HUES48 (cell line): ENCODE measurements around the gene HEXIM1.

Experiments
- H3K27ac ChIP-seq: one replicate; pipeline ENCODE4 v1.7.0; 2013; ENCODE audit warnings: low read depth, low read length, inconsistent platforms
- H3K27me3 ChIP-seq: 2 replicates; pipeline ENCODE4 v1.6.1; 2013; ENCODE audit warnings: mild to moderate bottlenecking, low read length; ENCODE audit not compliant: control insufficient read depth, insufficient read depth
- H3K36me3 ChIP-seq: 2 replicates; pipeline ENCODE4 v1.6.1; 2013; ENCODE audit warnings: low read length; ENCODE audit not compliant: control insufficient read depth, insufficient read depth
- H3K4me1 ChIP-seq: 2 replicates; pipeline ENCODE4 v1.6.1; 2013; ENCODE audit warnings: mild to moderate bottlenecking, low read length; ENCODE audit not compliant: control insufficient read depth, insufficient read depth
- H3K4me3 ChIP-seq: 2 replicates; pipeline ENCODE4 v1.5.1; 2013; ENCODE audit warnings: mild to moderate bottlenecking, low read depth, low read length
- H3K9ac ChIP-seq: 2 replicates; pipeline ENCODE4 v1.6.1; 2013; ENCODE audit warnings: mild to moderate bottlenecking, low read depth, low read length, moderate library complexity
- H3K9me3 ChIP-seq: 2 replicates; pipeline ENCODE4 v1.6.1; 2013; ENCODE audit warnings: low read length; ENCODE audit not compliant: control insufficient read depth, insufficient read depth

The HEXIM1 gene, protein sequence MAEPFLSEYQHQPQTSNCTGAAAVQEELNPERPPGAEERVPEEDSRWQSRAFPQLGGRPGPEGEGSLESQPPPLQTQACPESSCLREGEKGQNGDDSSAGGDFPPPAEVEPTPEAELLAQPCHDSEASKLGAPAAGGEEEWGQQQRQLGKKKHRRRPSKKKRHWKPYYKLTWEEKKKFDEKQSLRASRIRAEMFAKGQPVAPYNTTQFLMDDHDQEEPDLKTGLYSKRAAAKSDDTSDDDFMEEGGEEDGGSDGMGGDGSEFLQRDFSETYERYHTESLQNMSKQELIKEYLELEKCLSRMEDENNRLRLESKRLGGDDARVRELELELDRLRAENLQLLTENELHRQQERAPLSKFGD

GRCh38 chr17:45148183-45149036 lies at the start of gene HEXIM1:
Gene HEXIM1 (plus strand): TSS chr17:45148475. CDS start chr17:45149191, 716 bp downstream.
- Histone ChIP-seq H3K9me3 (no peaks in the 10 kb centered on the region), H3K27ac (peak within 1 kb of the TSS; percentile 100), H3K36me3 (no peaks in the 10 kb centered on the region), H3K27me3 (no peaks in the 10 kb centered on the region), H3K9ac (peak within 1 kb of the TSS; percentile 98), H3K4me3 (peak within 1 kb of the TSS; percentile 96), H3K4me1 (peaks cover 20% of the 10 kb centered on the region)

- no peak overlapping the region for H3K4me3 ChIP-seq
- H3K9ac ChIP-seq = no peak overlapping the region
- H3K36me3 ChIP-seq = peaks cover 85% of the 10 kb centered on the region
- H3K9me3 ChIP-seq = no peaks in the 10 kb centered on the region
- H3K4me1 ChIP-seq = no peaks in the 10 kb centered on the region
- H3K27ac ChIP-seq = peak overlapping the region; percentile 29
- no peaks in the 10 kb centered on the region for H3K27me3 ChIP-seq
These were observed 49.2 kb upstream of the HEXIM1 start for GRCh38 chr17:45098869-45099616.

DNA sequence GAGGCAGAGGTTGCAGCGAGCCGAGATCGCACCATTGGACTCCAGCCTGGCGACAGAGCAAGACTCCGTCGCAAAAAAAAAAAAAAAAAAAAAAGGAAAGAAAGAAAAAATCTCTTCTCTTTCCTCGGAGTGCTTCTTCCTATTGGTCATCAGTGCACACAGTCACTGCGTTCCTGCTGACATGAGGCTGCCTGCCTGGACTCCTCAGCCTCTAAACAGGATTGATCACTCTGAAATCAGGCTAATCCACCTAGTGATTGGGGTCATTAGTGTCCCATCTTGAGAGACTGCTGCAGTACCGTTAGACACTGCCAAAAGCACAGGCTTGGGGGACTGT lies 46.8 kb upstream of the HEXIM1 start:
- H3K4me1 ChIP-seq = no peaks in the 10 kb centered on the region
- H3K36me3 ChIP-seq = peaks cover 91% of the 10 kb centered on the region
- no peaks in the 10 kb centered on the region for H3K27me3 ChIP-seq
- no peaks in the 10 kb centered on the region for H3K9me3 ChIP-seq
- H3K9ac ChIP-seq = no peak overlapping the region
- H3K27ac ChIP-seq = no peak overlapping the region
- H3K4me3 ChIP-seq = no peak overlapping the region

DNA sequence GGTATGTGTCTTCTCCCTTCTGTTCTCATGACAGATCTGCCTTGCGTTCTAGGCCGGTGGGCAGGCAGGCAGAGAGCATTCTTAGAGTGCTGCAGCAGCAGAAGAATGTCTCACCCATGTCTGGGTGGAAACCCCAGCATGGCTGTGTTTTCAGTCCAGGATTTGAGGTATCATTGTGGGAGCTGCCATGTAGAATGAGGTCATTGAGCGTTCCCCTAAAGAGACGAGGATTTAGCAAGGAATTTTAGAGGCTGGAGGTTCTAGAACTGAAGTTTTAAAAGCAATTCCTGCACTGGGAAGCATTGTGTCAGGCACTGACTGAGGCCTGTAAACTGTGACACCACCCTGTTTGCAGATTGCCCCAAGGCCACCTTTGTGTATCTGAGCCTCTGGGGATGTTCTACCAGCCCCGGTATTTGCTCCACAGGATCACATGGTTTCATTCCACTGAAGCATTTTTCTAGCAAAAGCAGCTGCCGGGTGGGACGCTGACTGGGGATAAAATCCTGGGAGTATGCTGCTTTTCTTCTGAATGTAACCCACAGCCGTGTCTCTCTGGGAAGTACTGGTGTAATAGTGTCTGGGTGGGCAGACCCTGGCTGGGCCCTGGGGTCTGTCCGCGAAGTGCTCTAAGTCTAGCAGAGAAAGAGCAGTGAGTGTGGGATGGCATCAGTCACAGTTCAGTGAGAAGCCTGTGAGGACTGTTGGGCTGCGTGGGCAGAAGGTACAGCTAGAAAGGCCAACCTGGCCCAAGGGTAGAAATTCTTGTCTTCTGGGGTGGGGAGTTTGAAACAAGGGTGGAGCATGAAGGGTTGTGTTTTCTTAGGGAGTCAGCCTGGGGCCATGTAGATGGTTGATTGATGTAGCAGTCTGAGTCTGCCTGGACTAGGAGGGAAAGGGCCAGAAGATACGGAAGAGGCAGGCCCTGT lies 46.1 kb upstream of the HEXIM1 start:
- H3K9me3 ChIP-seq = no peaks in the 10 kb centered on the region
- no peak overlapping the region for H3K9ac ChIP-seq
- H3K27me3 ChIP-seq = no peaks in the 10 kb centered on the region
- H3K4me1 ChIP-seq = no peaks in the 10 kb centered on the region
- H3K36me3 ChIP-seq = peaks cover 91% of the 10 kb centered on the region
- no peak overlapping the region for H3K4me3 ChIP-seq
- H3K27ac ChIP-seq = no peak overlapping the region

DNA sequence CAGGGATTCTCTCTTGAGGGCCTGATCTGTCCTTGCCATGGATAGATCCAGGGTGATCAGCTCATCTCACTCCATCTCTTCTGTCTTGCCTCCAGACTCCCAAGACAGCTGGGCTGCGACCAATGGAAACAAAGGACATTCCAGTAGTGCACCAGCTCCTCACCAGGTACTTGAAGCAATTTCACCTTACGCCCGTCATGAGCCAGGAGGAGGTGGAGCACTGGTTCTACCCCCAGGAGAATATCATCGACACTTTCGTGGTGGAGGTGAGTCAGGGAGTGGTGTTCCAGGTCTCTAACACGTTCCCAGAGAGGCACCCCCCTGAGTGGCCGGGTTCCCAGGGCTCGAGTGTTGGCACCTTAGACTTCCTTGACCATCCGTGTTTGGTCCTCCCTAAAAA lies 45.4 kb upstream of the HEXIM1 start:
- Histone ChIP-seq H3K36me3 (peaks cover 91% of the 10 kb centered on the region), H3K27me3 (no peaks in the 10 kb centered on the region), H3K9ac (no peak overlapping the region), H3K4me3 (no peak overlapping the region), H3K27ac (no peak overlapping the region), H3K9me3 (no peaks in the 10 kb centered on the region), H3K4me1 (no peaks in the 10 kb centered on the region)

DNA sequence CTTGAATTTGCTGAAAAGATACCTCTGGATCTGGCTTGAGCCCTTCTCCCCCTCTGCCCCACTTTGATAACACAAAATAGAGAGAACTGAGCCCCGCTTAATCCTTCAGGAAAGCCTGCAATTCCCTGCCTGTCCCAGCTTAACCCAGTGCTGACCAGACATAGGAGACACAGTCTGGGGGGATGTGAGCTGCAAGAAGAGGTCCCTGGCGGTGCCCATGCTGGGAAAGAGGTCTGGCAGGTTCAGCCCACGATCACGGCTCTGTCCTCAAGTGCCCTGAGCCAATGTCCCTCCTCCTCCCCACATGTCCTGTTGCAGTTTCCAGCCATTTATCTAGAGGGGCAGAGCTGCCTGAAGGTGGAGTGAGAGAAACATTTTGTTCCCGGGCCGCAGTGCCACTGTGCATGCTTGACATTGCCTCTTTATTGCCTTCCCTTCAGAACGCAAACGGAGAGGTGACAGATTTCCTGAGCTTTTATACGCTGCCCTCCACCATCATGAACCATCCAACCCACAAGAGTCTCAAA lies 44.9 kb upstream of the HEXIM1 start:
- no peaks in the 10 kb centered on the region for H3K27me3 ChIP-seq
- H3K27ac ChIP-seq = no peak overlapping the region
- H3K4me1 ChIP-seq = no peaks in the 10 kb centered on the region
- H3K36me3 ChIP-seq = peaks cover 91% of the 10 kb centered on the region
- no peak overlapping the region for H3K4me3 ChIP-seq
- no peaks in the 10 kb centered on the region for H3K9me3 ChIP-seq
- H3K9ac ChIP-seq = no peak overlapping the region

- Histone ChIP-seq H3K27ac (no peak overlapping the region), H3K27me3 (no peaks in the 10 kb centered on the region), H3K36me3 (peaks cover 91% of the 10 kb centered on the region), H3K9me3 (no peaks in the 10 kb centered on the region), H3K4me1 (no peaks in the 10 kb centered on the region), H3K9ac (no peak overlapping the region), H3K4me3 (no peak overlapping the region)
These were observed 44.2 kb upstream of the HEXIM1 start for GRCh38 chr17:45104029-45104428.

GRCh38 chr17:45104497-45104896 lies 43.8 kb upstream of the HEXIM1 start:
- no peaks in the 10 kb centered on the region for H3K27me3 ChIP-seq
- no peaks in the 10 kb centered on the region for H3K9me3 ChIP-seq
- H3K9ac ChIP-seq = no peak overlapping the region
- no peaks in the 10 kb centered on the region for H3K4me1 ChIP-seq
- H3K4me3 ChIP-seq = no peak overlapping the region
- H3K27ac ChIP-seq = no peak overlapping the region
- peaks cover 91% of the 10 kb centered on the region for H3K36me3 ChIP-seq

DNA sequence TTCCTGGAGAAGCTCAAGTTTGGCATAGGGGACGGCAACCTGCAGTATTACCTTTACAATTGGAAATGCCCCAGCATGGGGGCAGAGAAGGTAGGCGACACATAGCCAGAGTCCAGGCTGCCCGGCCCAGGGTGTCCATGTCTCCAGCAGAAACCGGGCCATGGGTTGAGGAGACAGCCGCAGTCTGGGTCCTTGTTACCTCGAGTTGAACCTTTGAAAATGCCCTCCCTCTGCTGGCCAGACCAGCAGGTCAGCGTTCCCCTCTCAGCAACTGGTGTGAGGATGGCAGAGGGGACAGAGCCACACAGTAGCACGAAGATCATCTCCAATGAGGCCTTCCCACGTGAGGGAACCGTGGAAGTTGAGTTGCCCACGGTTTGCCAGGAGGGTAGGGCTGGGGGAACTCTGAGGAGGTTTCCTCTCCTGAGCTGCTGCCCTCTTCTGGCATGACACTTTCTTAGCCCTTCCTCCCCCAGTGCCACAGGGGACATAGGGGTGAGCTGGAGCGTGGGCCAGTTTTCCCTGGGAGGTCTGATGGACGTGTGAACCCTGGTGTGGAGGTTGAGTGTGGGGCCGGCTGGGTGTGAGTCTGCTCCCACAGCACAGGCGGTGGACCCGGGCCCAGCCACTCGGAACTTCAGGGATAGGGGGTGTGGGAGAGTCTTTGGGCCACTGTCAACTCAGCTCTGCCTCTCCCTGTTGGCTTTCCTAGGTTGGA lies 43.2 kb upstream of the HEXIM1 start:
- Histone ChIP-seq H3K36me3 (peaks cover 85% of the 10 kb centered on the region), H3K9ac (no peak overlapping the region), H3K27ac (no peak overlapping the region)

More for the DNA sequence above, 43.2 kb upstream of the HEXIM1 start:
- Histone ChIP-seq H3K27me3 (no peaks in the 10 kb centered on the region), H3K4me3 (no peak overlapping the region), H3K4me1 (no peaks in the 10 kb centered on the region), H3K9me3 (no peaks in the 10 kb centered on the region)
